GM18498 (cell line): ENCODE results near the gene KCNG3.

Experiments used
- ATAC-seq: cut with Tn5 transposase; IDR thresholded peaks from one replicate; pipeline ENCODE4 v1.9.1; 2021; ENCODE audit warnings: mild to moderate bottlenecking, moderate library complexity; ENCODE audit not compliant: unreplicated experiment

Gene KCNG3, protein sequence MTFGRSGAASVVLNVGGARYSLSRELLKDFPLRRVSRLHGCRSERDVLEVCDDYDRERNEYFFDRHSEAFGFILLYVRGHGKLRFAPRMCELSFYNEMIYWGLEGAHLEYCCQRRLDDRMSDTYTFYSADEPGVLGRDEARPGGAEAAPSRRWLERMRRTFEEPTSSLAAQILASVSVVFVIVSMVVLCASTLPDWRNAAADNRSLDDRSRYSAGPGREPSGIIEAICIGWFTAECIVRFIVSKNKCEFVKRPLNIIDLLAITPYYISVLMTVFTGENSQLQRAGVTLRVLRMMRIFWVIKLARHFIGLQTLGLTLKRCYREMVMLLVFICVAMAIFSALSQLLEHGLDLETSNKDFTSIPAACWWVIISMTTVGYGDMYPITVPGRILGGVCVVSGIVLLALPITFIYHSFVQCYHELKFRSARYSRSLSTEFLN

DNA sequence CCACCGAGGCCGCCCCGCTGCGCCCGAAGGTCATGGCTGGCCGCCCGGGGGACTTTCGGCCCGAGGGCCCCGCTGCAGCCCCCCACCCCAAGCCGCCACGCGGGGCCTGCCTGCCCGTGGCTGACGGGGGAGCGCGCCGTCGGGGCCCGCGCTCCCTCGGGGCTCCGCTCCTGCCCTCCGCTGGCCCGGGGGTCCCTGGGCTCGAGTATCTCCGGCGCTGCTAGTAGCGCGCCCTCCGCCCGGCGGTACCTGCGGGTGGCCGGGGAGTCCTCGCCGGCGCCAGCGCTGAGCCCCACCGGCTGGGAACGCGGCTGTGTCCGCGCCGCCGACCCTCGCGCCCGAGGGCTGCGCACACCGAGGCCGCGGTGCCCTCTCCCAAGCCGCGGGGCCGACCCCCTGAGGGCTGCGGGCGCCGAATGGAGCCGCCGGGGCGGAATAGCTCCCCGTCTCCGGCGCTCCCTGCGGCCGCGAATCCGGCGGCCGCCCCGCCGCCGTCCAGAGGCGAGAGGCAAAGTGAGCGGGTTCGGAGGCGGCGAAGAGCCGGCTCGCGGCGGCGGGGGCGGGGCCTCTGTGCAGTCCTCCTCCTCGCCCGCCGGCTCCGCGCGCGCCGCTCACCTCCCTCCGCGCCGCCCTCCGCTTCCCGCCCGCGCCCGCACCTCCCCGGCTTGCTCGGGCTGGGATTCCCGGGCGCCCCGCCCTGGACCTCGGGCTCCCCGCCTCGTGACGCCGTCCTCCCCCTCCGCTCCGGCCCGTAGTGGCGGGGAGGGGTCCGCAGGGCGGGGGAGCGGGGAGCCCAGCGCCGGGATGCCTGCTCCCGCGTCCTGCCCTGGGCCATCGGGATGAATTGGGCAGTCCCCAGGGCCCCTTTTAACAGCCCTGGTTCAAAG is at the start of gene KCNG3:
KCNG3 (minus strand) TSS at position 515 of the 887 bp plus-strand sequence; CDS start at position 34, 481 bp downstream.
- ATAC-seq = peak; percentile 56

DNA sequence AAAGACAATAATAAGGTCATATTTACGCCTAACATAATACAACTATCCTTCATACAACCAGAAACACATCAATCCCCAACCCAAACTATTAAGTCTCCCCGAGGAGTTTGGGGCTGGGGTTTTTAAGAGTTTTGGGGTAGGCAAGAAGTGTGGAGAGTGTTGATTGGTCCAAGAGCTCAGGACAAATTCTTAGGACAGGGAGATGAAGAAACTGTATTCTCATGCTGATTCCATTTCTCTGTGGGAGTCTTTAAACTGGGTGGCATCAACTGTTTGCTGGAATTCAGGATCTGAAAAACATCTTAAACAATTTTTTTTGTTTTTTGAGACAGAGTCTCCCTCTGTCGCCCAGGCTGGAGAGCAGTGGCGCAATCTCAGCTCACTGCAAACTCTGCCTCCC is 49.1 kb upstream of the KCNG3 start:
- no peak for ATAC-seq

DNA sequence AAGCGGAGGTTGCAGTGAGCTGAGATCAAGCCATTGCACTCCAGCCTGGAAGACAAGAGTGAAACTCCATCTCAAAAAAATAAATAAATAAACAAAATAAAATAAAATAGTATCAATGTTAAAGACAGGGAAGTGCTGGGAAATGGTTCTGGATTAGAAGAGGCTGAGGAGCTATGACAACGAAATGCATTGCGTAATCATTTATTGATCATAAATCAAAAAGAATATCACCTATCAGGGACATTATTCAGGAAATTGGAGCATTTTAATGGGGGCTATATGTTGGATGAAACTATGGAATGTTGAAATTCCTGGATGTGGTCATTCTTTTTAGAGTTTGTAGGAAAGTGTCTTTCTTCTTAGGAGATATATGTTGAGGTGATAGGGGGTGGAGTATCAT is 43.7 kb upstream of the KCNG3 start:
- ATAC-seq = no peak

DNA sequence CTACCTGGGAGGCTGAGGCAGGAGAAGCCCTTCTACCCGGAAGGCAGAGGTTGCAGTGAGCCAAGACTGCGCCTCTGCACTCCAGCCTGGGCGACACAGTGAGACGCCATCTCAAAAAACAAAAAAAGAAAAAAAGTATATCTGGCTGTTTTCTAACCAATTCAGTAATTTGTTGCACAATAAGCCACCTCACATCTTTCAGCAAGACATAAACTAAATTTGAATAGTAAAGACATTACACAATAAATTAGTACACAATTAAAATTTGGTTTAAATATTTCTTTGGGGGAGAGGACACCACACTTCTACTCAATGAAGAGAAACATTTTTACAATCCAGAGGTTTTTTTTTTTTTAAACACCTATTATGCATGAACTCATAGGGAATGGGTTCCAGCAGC is 38.6 kb upstream of the KCNG3 start:
- ATAC-seq = no peak

DNA sequence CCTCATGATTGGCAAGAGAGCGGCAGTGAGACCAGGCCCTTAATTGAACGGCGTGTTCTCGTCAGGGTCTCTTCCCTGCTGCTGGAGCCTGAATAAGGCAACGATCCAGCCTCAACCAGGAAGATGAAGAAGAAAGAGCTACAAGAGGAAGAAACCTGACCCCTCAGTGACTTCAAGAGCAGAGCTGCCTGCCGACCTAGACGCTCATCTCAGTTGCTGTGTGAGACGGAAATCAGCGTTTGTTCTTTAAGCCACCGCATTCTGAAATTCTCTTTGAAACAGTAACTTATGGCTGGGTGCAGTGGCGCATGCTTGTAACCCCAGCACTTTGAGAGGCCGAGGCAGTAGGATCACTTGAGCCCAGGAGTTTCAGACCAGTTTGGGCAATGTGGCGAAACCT is 29.6 kb upstream of the KCNG3 start:
- ATAC-seq = no peak

DNA sequence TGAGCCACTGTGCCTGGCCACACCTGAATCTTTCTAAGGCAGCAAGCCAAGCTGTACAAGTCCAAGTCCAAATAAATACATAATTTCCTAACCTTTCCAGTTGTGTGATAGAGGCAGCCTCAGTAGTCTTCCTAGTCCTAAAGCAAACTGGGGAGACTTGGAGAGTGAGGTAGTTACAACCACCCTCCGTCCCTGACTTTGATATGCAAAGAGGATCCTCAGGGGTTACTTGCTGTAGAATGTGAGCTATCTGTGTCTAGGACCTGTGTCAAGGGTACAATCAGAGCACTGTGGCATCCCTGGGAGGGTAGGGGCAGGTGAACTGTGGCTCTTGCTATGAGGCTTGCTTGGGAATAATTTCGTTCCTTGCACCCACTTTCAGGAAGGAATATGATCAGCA is 28.3 kb upstream of the KCNG3 start:
- ATAC-seq = no peak

DNA sequence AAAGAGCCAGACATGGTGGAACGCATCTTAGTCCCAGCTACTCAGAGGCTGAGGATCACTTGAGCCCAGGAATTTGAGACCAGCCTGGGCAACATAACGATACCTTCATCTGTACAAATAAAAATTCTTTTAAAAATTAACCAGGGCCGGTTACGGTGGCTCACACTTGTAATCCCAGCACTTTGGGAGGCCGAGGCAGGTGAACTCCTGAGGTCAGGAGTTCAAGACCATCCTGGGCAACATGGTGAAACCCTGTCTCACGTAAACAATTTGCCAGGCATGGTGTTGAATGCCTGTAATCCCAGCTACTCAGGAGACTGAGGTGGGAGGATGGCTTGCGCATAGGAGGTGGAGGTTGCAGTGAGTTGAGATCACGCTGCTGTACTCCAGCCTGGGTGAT is 25.8 kb upstream of the KCNG3 start:
- ATAC-seq = no peak

DNA sequence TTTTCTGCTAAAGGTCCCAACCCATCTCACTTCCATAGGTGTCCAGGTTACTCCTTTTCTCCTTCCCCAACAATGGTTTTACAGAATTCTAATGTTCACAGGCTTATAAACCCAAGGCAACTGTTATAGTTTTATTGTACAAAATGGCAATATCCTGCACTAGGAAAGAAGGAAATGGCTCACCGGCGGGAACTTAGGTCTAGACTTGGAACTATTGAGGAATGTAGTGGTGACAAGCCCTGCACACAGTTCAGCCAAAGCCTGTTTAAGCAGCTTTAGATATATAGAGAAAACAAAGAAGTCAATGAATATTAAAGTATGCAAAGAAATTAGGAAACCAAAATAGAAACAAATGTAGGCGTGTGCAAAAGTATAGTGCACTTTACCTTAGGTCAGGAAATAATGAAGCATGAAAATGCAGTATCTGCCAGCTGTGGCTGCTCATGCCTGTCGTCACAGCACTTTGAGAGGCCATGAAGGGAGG is 22.7 kb upstream of the KCNG3 start:
- no peak for ATAC-seq

DNA sequence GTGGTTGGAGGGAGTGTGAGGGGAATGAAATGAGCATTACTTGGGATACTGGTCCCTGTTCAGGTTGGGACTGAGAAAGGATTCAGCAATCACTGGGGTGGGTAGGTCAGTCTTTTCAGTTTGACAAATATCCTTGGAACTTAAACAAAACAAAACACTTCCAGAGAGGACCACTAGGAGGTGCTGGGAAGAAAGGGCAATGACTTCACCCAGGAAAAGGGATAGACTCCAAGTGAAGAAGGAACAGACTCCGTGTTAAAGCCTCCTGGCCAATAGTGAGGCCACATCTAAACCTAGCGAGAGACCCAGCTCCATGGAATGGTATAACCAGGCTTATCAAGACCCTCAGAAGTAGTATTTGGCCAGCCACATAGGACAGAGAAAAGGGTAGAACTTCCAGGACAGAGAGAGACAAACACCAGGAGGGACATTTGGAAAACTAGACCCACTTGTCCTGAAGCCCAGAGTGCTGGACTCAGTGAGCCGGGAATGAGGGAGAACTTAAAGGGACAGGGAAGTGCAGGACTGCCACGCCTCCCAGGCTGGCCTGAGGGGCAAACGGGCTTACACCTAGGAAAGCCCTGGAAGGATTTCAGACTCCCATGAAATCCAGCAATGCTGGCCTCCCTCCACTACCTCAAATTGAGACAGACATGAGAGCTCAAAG is 19.6 kb upstream of the KCNG3 start:
- no peak for ATAC-seq

DNA sequence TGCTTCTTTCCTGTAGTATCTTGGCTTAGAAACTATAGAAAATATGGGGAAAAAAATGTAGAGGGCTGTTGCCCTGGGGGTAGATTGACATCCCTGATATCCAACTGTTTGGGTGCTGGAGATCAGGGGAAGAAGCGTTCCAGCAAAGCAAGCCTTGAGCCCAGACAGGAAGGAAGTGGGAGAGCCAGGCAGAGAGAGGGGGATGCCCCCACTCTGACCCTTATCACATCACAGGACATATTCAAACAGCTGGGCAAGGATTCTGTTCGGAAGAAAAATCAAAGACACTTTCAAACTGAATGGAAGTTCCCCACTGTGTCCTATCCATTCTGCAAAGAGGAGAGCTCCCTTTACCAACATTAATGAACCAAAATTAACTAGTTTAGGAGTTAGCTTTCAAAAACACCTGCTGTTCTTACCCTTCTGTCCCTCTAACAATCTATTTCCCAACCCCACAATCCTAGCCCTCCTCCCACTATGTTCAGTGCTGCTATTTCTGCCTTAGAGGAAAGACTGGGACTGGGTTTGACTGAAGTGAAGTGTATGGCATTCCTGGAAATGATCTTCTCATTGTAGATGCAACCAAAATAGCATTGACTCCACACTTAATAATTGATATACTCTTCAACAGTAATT is 16.9 kb upstream of the KCNG3 start:
- ATAC-seq = no peak

DNA sequence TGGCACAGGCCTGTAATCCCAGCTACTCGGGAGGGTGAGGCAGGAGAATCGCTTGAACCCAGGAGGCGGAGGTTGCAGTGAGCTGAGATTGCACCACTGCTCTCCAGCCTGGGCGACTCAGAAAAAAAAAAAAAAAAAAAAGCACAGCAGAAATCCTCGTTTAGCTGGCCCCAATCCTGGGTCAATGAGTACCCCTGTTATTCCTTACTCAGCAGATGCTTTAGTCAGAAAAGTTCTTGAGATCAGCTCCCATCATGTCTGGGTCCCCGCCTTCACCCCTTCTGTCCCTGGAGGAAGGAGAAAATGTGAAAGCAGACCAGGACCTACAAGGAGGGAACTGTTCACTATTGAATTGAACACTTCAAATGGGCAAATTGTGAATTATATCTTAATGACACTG is 16.4 kb upstream of the KCNG3 start:
- ATAC-seq = no peak

DNA sequence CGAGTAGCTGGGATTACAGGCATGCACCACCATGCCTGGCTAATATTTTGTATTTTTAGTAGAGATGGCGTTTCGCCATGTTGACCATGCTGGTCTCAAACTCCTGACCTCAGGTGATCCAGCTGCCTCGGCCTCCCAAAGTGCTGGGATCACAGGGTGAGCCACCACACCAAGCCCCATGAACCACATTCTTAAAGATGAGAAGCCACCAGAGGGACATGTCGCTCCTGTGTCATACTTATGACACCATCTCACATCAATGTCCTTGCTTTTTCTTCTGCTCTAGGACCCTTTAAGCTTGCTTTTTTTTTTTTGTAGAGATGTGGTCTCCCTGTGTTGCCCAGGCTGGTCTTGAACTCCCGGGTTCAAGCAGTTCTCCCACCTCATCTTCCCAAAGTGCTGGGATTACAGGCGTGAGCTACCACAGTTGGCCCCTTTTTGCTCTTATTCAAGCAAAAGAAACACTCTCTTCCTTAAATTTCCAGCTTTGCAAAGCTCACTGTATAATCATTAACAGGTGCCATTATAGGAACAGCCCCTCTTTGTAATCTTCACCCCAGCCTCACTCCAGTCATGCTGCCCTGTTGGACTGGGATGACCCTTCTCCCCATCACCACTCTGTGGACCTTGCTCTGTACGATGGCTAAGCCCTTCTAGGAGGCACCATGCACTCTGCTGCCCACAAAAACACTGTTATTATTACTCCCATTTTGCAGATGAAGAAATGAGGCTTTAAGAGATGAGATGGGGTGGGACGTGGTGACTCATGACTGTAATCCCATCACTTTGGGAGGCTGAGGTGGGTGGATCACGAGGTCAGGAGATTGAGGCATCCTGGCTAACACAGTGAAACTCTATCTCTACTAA is 10.8 kb upstream of the KCNG3 start:
- ATAC-seq = no peak

DNA sequence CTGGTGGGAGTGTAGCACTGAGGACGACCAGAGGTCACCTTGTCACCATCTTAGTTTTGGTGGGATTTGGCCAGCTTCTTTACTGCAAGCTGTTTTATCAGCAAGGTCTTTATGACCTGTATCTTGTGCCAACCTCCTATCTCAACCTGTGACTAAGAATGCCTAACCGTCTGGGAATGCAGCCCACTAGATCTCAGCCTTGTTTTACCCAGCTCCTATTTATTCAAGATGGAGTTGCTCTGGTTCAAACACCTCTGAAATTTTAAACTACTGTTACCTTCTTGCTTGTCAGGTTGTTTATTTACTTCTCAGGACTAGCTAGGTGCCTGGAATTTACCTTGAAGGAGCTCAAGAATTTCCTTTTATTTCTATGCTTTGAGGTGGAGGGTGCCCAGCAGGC is 9.5 kb upstream of the KCNG3 start:
- ATAC-seq = no peak

DNA sequence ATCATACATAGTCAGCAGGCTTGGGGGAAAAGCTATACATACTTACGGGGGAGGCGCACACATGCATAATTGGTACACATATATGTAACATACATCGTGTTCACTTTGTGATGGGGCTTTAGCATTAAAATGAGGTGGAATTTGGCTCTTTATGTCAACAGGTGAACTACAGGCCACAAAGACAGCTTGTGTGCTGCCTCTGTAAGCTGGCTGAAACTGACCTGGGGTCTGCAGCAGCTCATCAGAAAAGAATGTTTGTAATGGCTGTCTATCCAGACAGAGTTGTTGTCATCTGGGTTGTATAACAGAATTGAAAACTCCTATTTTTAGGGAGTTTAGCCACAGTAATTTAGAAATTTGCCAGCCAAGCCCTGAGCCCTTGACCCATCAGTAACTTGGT is 4.7 kb upstream of the KCNG3 start:
- no peak for ATAC-seq

DNA sequence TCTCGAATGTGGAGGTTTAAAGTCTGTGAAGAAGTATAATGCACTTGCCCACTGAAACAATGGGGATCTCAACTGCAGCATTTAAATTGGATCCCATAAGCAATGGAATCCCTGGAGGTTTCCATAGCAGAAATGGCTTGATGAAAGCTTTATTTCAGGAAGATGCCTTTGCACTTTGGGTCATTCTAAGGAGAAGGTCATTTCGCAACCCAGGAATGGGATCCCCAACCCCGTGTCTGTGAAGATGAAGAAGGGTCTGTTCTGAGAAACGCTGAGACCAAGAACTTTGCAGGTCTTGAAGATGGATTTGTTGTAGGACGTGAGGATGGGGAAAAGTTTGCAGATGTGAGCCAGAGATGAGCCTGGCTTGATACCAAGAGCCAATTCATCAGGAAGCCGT is 1.8 kb upstream of the KCNG3 start:
- ATAC-seq = no peak

DNA sequence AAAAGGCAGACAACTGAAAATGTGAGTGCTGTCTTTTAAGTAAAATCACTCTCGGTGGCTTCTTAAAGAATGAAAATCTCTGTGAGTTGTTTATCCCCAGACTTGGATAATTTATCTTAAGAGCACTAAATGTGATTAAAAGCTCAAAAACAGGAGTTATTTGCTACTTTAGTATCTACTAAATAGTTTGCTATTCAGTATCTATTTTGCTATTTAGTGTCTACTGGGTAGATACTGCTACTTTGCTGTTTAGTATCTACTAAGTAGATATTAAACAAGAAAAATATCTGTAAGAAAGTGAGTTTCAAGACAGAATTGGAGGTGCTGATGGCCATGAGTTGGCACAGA is 1.4 kb upstream of the KCNG3 start:
- no peak for ATAC-seq

DNA sequence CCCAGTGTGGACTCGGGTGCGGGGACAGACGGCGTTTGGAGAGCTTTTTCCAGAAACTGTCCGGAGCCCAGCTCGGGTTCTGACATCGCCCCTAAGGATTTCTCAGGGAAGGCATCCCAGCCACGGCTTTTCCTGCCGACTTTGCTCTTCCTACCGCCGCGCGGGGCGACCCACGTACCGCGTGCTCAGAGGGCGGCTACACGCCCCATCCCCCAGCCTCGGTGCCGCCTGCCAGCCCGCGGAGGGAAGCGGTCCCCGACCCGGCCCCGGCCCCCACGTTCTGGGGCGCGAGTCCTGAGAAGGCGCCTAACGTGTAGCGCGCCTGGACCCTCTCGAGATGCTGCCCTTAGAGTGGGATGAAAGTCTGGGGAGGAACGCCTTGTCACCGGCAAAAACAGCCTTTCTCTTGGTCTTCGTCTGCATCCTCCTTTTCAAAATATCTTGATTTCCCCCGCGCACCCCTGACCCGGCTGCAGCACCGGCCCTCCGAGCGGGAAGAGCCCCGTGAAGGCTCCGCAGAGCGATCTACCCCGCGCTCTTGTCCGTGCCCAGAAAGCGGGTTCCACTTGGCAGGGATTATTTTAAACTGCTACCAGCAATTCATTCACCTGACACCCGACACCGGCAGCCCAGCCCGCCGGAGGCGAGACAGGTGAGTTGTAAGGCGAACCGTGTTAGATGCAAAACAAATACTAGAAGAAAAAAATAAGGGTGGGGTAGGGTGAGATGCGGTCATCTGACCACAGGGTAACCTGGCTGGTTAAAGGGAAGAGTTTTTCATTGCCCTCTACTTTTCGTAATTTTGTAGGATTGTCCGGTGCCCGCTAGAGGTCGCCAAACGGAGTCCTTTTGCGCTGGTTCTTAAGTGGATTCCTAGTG is 812 bp upstream of the KCNG3 start:
- peak; percentile 66 for ATAC-seq

DNA sequence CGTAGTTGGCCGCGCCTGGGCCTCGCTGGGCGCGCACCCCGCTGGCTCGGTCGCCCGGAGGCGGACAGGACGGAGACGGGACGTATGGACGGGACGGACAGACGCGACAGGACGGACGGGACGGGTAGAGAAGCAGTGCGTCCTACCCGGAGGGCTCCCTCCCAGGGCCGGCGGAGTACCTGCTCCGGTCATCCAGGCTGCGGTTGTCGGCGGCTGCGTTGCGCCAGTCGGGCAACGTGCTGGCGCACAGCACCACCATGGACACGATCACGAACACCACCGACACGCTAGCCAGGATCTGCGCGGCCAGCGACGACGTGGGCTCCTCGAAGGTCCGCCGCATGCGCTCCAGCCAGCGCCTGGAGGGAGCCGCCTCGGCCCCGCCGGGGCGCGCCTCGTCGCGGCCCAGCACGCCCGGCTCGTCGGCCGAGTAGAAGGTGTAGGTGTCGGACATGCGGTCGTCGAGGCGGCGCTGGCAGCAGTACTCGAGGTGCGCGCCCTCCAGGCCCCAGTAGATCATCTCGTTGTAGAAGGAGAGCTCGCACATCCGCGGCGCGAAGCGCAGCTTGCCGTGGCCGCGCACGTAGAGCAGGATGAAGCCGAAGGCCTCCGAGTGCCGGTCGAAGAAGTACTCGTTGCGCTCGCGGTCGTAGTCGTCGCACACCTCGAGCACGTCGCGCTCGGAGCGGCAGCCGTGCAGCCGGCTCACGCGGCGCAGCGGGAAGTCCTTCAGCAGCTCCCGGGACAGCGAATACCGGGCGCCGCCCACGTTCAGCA is 903 bp downstream of the KCNG3 start:
- no peak for ATAC-seq
